Karpas-422 (cell line): ENCODE measurements around the gene SAMHD1. TPM values are rescaled to one million over a fixed set of nuclear protein-coding genes. Genes with fewer than 3 reads are reported as not detected.
"Not testable (repeated sequence)": the region's sequence is repeated elsewhere in the genome, so short reads cannot be mapped to it uniquely, and the experiment has no call there.

Experiments used
- DNase-seq: peaks from one replicate; pipeline ENCODE4 v3.0.0-alpha.2; 2015
- H2AFZ ChIP-seq: fragments of 200-600 bp; sonication (generic); 2 replicates; pipeline ENCODE4 v1.6.1; 2014; ENCODE audit warnings: antibody characterized with exemption, low read length, mixed read lengths
- H3K27ac ChIP-seq: fragments of 200-600 bp; sonication (generic); 2 replicates; pipeline ENCODE4 v1.5.1; 2014; ENCODE audit warnings: mild to moderate bottlenecking, low read length, moderate library complexity
- H3K27me3 ChIP-seq: fragments of 200-600 bp; sonication (generic); 2 replicates; pipeline ENCODE4 v1.6.1; 2014; ENCODE audit warnings: low read length, mixed read lengths
- H3K36me3 ChIP-seq: fragments of 200-600 bp; sonication (generic); 2 replicates; pipeline ENCODE4 v1.6.1; 2014; ENCODE audit warnings: low read length, mixed read lengths; ENCODE audit not compliant: insufficient read depth
- H3K4me1 ChIP-seq: fragments of 200-600 bp; sonication (generic); 2 replicates; pipeline ENCODE4 v1.6.1; 2014; ENCODE audit warnings: mild to moderate bottlenecking, low read length, mixed read lengths
- H3K4me2 ChIP-seq: fragments of 200-600 bp; sonication (generic); 2 replicates; pipeline ENCODE4 v1.6.1; 2014; ENCODE audit warnings: low read length, low read depth, mild to moderate bottlenecking; ENCODE audit not compliant: poor library complexity, severe bottlenecking
- H3K4me3 ChIP-seq: fragments of 200-600 bp; sonication (generic); 2 replicates; pipeline ENCODE4 v1.5.1; 2014; ENCODE audit warnings: mild to moderate bottlenecking, antibody characterized with exemption, low read length, mixed read lengths
- H3K79me2 ChIP-seq: fragments of 200-600 bp; sonication (generic); 2 replicates; pipeline ENCODE4 v1.6.1; 2014; ENCODE audit warnings: mild to moderate bottlenecking, low read length, mixed read lengths
- H3K9ac ChIP-seq: fragments of 200-600 bp; sonication (generic); 2 replicates; pipeline ENCODE4 v1.6.0; 2014; ENCODE audit warnings: low read length
- H3K9me2 ChIP-seq: fragments of 200-600 bp; sonication (generic), shearing (Covaris generic); replicated peaks from 2 replicates; pipeline ENCODE4 v1.6.0; 2014; ENCODE audit warnings: mild to moderate bottlenecking, low read length, moderate library complexity; ENCODE audit not compliant: insufficient read depth
- H3K9me3 ChIP-seq: fragments of 300-700, 200-600 bp; sonication (generic); 2 replicates; pipeline ENCODE4 v1.6.1; 2014; ENCODE audit warnings: low read length, mixed read lengths
- H4K20me1 ChIP-seq: fragments of 200-600 bp; sonication (generic); 2 replicates; pipeline ENCODE4 v1.6.1; 2014; ENCODE audit warnings: mild to moderate bottlenecking, antibody characterized with exemption, low read length, low read depth; ENCODE audit not compliant: insufficient read depth
- total RNA-seq: library from RNA; depleted of rRNA; stranded (reverse); fragments of >200 nt; shearing (Covaris generic); gene quantifications from 2 replicates; pipeline ENCODE4 v1.2.3, GENCODE V29; 2014; ENCODE audit warnings: low replicate concordance

SAMHD1 gene
- total RNA-seq, 1 experiment from 2014 or later = 28.7 TPM

GRCh38 chr20:36941401-36941835 is 10.1 kb downstream of the SAMHD1 start:
- H3K36me3 ChIP-seq = peaks cover 15% of the 10 kb centered on the region; the same call in 1 of the 2 replicates
- no peak overlapping the region for H3K27ac ChIP-seq
- no peaks in the 10 kb centered on the region for H3K27me3 ChIP-seq
- H4K20me1 ChIP-seq = no peaks in the 10 kb centered on the region
- DNase-seq = no peak
- H3K4me1 ChIP-seq = no peaks in the 10 kb centered on the region
- H3K79me2 ChIP-seq = no peaks in the 10 kb centered on the region
- no peak overlapping the region for H3K9ac ChIP-seq
- H3K9me3 ChIP-seq = no peaks in the 10 kb centered on the region
- no peak overlapping the region for H3K4me3 ChIP-seq
- no peak overlapping the region for H2AFZ ChIP-seq
- H3K9me2 ChIP-seq = no peaks in the 10 kb centered on the region
- no peak overlapping the region for H3K4me2 ChIP-seq

- no peak overlapping the region for H3K27ac ChIP-seq
- no peak overlapping the region for H3K9ac ChIP-seq
- no peaks in the 10 kb centered on the region for H3K4me1 ChIP-seq
- DNase-seq = no peak
- no peak overlapping the region for H3K4me3 ChIP-seq
- H3K27me3 ChIP-seq = no peaks in the 10 kb centered on the region
- no peaks in the 10 kb centered on the region for H3K9me3 ChIP-seq
- no peak overlapping the region for H3K4me2 ChIP-seq
- no peaks in the 10 kb centered on the region for H3K79me2 ChIP-seq
- H3K9me2 ChIP-seq = no peaks in the 10 kb centered on the region
- peaks cover 17% of the 10 kb centered on the region; the same call in 1 of the 2 replicates for H3K36me3 ChIP-seq
- H2AFZ ChIP-seq = no peak overlapping the region
- no peaks in the 10 kb centered on the region for H4K20me1 ChIP-seq
Measured at GRCh38 chr20:36937402-36937770, 14.1 kb downstream of the SAMHD1 start.

- H4K20me1 ChIP-seq, H3K4me2 ChIP-seq, H3K9me3 ChIP-seq, H3K4me3 ChIP-seq, H3K27me3 ChIP-seq, DNase-seq, H3K27ac ChIP-seq, H3K79me2 ChIP-seq, H3K9ac ChIP-seq, H3K4me1 ChIP-seq, H3K9me2 ChIP-seq, H2AFZ ChIP-seq: not testable (repeated sequence)
- peaks cover 17% of the 10 kb centered on the region; the same call in 1 of the 2 replicates for H3K36me3 ChIP-seq
Measured at GRCh38 chr20:36936761-36937401, 14.6 kb downstream of the SAMHD1 start.

- Histone ChIP-seq H4K20me1 (no peaks in the 10 kb centered on the region), H3K27me3 (no peaks in the 10 kb centered on the region), H3K4me1 (no peaks in the 10 kb centered on the region), H3K27ac (no peak overlapping the region), H3K9me2 (no peaks in the 10 kb centered on the region), H3K9ac (no peak overlapping the region), H2AFZ (no peak overlapping the region), H3K36me3 (peaks cover 14% of the 10 kb centered on the region; the same call in 1 of the 2 replicates), H3K4me3 (no peak overlapping the region), H3K9me3 (no peaks in the 10 kb centered on the region), H3K4me2 (no peak overlapping the region), H3K79me2 (no peaks in the 10 kb centered on the region)
- DNase-seq = no peak
Measured at GRCh38 chr20:36936341-36936740, 15.2 kb downstream of the SAMHD1 start.

- not testable (repeated sequence) for H3K27ac ChIP-seq, H3K4me3 ChIP-seq, H2AFZ ChIP-seq, H3K9me3 ChIP-seq, DNase-seq, H4K20me1 ChIP-seq, H3K79me2 ChIP-seq, H3K4me1 ChIP-seq, H3K27me3 ChIP-seq, H3K9me2 ChIP-seq, H3K4me2 ChIP-seq, H3K9ac ChIP-seq
- peaks cover 19% of the 10 kb centered on the region; the same call in 1 of the 2 replicates for H3K36me3 ChIP-seq
Measured at GRCh38 chr20:36933571-36933970, 17.9 kb downstream of the SAMHD1 start.

- Histone ChIP-seq H4K20me1 (no peaks in the 10 kb centered on the region), H3K4me2 (no peak overlapping the region), H3K4me3 (no peak overlapping the region), H3K9me2 (no peaks in the 10 kb centered on the region), H3K9ac (no peak overlapping the region), H3K27me3 (no peaks in the 10 kb centered on the region), H3K79me2 (no peaks in the 10 kb centered on the region), H3K36me3 (peaks cover 19% of the 10 kb centered on the region; the same call in 1 of the 2 replicates), H2AFZ (no peak overlapping the region), H3K9me3 (no peaks in the 10 kb centered on the region), H3K4me1 (no peaks in the 10 kb centered on the region), H3K27ac (no peak overlapping the region)
- DNase-seq = no peak
Measured at GRCh38 chr20:36932476-36933426, 18.8 kb downstream of the SAMHD1 start.

- H3K27ac ChIP-seq, H4K20me1 ChIP-seq, H3K4me2 ChIP-seq: not testable (repeated sequence)
Measured at GRCh38 chr20:36932067-36932466, 19.4 kb downstream of the SAMHD1 start.

GRCh38 chr20:36929691-36930090 is 21.8 kb downstream of the SAMHD1 start:
- Histone ChIP-seq H3K79me2 (no peaks in the 10 kb centered on the region), H2AFZ (no peak overlapping the region), H3K4me3 (no peak overlapping the region), H3K9me2 (no peaks in the 10 kb centered on the region), H3K9ac (no peak overlapping the region), H4K20me1 (no peaks in the 10 kb centered on the region), H3K9me3 (no peaks in the 10 kb centered on the region), H3K27me3 (no peaks in the 10 kb centered on the region), H3K4me1 (no peaks in the 10 kb centered on the region), H3K36me3 (peaks cover 16% of the 10 kb centered on the region; the same call in 1 of the 2 replicates), H3K4me2 (no peak overlapping the region), H3K27ac (no peak overlapping the region)
- DNase-seq = no peak

More at GRCh38 chr20:36932067-36932466, 19.4 kb downstream of the SAMHD1 start:
- H3K9me3 ChIP-seq, H3K9ac ChIP-seq, H3K4me1 ChIP-seq, H3K27me3 ChIP-seq, H3K79me2 ChIP-seq, H2AFZ ChIP-seq, H3K4me3 ChIP-seq, DNase-seq, H3K9me2 ChIP-seq: not testable (repeated sequence)
- peaks cover 15% of the 10 kb centered on the region; the same call in 1 of the 2 replicates for H3K36me3 ChIP-seq
